Measurements from ENCODE around the gene SUGT1.

SUGT1 gene

GRCh38 chr13:52739468-52740071, 86.9 kb downstream of the SUGT1 start, which contains the start of gene CNMD:
Gene CNMD (minus strand): TSS chr13:52739820. CDS start chr13:52739701, 119 bp downstream.
- no peak for DNase-seq

DNA sequence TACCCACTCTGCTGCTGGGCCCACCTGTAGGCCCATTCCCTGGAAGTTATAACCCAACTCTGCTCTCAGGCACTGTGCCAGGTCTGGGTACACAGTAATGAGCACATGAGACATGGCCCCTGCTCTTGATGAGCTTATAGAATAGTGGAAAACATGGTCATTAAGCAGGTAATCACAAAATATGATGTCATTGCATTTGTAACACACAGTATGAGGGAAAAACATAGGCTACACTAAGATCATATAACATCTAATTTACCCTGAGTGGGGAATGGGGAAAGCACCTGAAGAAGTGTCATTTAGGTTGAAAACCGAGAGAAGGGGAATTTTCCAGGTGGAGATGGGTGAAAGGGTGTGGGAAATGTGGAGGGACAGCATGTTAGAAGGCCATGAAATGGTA, 90.9 kb downstream of the SUGT1 start:
- no peak for DNase-seq

DNA sequence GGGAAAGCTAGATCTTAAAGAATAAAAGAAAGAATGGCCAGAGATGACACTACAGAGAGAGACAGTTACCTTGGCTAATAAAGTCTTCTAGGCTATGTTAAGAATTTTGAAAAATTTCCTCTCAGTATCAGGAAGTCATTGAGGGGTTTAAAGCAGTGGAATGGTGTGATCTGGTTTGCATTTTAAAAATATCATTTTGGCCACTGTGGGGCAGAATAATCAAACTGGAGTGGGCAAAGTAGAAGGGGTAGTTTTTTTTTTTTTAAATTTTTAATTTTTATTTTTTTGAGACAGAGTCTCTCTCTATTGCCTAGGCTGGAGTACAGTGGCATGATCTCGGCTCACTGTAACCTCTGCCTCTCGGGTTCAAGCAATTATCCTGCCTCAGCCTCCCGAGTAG, 91.4 kb downstream of the SUGT1 start:
- no peak for DNase-seq

DNA sequence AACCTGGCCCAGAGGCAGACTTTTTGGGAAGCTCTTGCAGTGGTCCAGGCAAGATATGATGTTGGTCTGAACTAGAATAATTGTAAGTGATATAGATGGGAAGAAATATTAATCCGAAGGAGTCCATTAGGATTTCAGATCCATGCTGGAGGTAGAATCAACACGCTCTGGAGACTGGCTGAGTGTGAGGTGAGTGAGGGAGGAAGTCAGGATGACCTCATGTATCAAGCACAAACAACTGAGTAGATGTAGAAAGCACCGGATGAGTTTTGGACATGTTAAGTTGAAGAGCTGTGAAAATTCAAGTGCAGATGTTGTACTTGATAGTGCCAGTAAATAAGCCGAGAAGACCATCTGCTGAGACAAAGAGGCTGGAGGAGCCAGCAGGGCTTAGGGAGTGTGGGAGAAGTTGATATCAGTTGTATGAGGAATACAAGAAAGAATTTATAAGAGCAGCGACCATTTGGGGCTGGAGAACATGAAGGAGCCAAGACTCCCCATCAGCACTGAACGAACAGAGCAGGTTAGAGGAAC, 92.3 kb downstream of the SUGT1 start:
- no peak for DNase-seq

GRCh38 chr13:52746141-52746540, 93.5 kb downstream of the SUGT1 start:
- DNase-seq = no peak

GRCh38 chr13:52749419-52749818, 96.8 kb downstream of the SUGT1 start:
- no peak for DNase-seq
